Testis (tissue), 2 donors: ENCODE data around the gene CEP250.

Experiments used
- CTCF ChIP-seq, 3 experiments: fragments of 450-650 bp in 2 of 3; fragments of 200-600 bp in 1 of 3; sonication (generic) in 1 of 3; IDR thresholded peaks; one replicate each; pipeline ENCODE4 v1.5.1; 2016 to 2019; ENCODE audit warnings: antibody characterized with exemption in 3 of 3, mild to moderate bottlenecking in 2 of 3, moderate library complexity in 1 of 3
- POLR2A ChIP-seq: fragments of 450-650 bp; IDR thresholded peaks from one replicate; pipeline ENCODE4 v1.6.1; 2017; ENCODE audit warnings: antibody characterized with exemption, mild to moderate bottlenecking, moderate library complexity

GRCh38 chr20:35497320-35497719 is 41.9 kb downstream of the CEP250 start:
- TF ChIP-seq CTCF (IDR thresholded peaks at IDR 0.05) (no peak), POLR2A (no peak)
